DMS79 (cell line): Measurements from ENCODE around the gene CAPN2.

ENCODE experiments used
- DNase-seq: peaks from one replicate; lab custom pipeline; 2025; lab: John Stamatoyannopoulos, UW

The CAPN2 gene

GRCh38 chr1:223702735-223703667, 9.3 kb upstream of the CAPN2 start:
- no peak for DNase-seq

DNA sequence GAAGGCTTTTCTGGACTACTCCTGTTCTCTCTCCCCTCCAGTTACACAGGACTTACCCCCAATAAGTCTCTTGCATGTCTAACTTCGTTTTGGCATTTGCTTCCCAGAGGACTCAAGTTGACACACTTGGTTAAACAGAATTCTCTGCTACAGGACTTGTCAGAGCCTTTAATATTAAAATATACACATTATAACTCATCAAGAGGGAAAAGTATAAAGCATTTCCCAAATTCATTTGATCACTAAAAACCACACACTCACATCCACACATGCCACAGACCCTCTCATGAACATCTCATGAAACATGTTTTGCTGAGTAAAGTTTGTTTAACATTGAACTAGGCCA, 8.7 kb upstream of the CAPN2 start:
- no peak for DNase-seq

GRCh38 chr1:223704921-223705878, 7.1 kb upstream of the CAPN2 start:
- peak; percentile 34 for DNase-seq

- DNase-seq, result peak; percentile 73
These were observed 6.0 kb upstream of the CAPN2 start for GRCh38 chr1:223706077-223706973.

DNA sequence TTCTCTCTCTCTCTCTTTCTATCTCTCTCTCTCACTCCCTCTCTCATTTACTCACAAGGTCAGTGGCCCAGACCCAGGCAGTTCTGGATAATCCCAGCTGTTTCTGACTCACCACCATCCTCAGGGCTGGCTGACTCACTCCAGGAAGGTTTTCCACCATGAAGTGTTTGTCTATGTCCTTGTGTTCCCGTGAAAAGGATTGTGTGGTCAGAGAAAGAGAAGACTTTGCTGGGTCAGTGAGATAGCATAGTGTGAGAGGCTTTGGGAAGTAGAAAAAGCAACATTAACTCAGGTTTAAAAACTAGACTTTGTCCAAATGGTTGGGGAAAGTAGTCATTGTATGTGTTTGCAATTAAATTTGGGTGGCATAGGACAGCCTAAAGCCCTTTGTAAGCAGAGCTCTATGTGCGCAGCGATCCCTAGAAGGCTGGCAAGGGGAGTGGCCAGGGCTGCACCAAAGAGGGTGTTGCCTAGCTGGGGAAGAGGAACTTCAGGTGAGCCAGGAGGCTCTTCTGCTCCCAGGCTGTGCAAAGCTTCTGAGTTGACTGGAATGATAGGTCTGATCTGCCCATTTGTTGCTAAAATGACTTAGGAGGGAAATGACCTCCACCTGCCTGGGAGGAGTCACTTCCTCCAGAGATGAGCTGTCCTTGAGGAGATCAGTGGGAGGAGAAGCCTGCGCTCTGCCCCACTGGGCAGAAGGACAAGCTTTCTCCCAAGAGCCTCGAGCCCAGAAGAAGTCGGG, 4.9 kb upstream of the CAPN2 start:
- peak; percentile 92 for DNase-seq

- DNase-seq, result peak; percentile 73
These were observed 4.4 kb upstream of the CAPN2 start for GRCh38 chr1:223708001-223708359.

GRCh38 chr1:223708651-223709268, 3.6 kb upstream of the CAPN2 start:
- no peak for DNase-seq

DNA sequence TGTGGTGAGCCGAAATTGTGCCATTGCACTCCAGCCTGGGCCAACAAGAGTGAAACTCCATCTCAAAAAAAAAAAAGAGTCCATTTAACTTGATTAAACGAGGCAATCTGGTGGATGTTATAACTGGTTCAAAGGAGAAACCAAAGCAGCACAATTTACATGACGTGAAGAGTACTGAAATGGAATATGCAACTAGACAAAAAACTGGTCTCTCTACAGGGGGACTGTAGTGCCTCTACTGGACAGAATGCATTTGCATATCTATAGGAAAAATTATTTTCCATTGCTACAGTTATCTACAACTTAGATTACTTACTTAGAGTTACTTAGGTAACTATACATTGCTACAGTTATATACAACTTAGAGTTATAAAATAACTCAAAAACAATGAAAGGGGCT, 2.7 kb upstream of the CAPN2 start:
- no peak for DNase-seq

GRCh38 chr1:223710179-223711133, 1.9 kb upstream of the CAPN2 start:
- no peak for DNase-seq

GRCh38 chr1:223711173-223711572, 1.2 kb upstream of the CAPN2 start:
- no peak for DNase-seq

DNA sequence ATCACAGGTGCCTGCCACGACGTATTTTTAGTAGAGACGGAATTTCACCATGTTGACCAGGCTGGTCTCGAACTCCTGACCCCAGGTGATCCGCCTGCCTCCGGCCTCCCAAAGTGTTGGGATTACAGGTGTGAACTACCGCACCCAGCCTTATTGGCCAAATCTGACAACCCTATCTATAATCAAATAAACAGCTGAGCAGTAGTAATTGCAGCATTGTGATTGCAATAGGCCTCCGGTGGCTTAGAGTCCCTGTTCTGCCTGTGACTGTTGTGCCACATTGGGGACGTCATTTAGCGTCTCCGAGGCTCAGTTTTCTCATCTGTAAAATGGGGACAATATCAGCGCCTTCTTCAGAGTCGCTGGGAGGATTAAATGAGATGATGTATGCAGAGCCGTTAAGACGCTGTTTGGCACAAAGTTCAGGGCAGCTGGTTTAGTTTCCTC, 569 bp upstream of the CAPN2 start:
- no peak for DNase-seq

DNA sequence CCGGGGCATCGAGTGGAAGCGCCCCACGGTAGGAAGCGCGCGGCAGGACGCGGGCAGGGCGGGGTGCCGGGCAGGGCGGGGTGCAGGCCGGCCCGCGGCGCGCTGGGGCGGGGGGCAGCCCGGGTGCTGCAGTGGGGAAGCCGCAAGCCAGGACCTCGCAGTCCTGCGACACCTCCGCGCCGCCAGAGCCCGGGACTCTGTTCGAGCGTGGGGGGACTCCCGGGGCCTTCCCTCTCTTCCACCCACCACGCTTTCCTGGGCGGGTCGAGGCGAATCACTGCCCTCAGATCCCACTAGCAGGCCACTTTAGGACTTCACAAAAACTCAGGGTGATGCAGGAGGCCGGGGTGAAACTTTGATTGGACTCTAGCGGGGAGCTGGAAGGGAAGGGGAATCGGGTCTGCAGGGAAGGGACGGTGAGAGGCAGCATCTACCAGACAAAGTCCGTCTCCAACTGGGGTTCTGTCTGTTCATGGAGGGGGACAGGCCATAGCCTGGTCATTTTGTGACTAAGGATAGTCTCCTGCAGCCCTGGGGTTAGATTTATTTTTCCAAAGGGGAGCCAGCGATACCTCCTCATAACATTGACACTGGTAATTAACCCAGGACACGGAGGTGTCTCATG, 623 bp downstream of the CAPN2 start:
- no peak for DNase-seq

DNA sequence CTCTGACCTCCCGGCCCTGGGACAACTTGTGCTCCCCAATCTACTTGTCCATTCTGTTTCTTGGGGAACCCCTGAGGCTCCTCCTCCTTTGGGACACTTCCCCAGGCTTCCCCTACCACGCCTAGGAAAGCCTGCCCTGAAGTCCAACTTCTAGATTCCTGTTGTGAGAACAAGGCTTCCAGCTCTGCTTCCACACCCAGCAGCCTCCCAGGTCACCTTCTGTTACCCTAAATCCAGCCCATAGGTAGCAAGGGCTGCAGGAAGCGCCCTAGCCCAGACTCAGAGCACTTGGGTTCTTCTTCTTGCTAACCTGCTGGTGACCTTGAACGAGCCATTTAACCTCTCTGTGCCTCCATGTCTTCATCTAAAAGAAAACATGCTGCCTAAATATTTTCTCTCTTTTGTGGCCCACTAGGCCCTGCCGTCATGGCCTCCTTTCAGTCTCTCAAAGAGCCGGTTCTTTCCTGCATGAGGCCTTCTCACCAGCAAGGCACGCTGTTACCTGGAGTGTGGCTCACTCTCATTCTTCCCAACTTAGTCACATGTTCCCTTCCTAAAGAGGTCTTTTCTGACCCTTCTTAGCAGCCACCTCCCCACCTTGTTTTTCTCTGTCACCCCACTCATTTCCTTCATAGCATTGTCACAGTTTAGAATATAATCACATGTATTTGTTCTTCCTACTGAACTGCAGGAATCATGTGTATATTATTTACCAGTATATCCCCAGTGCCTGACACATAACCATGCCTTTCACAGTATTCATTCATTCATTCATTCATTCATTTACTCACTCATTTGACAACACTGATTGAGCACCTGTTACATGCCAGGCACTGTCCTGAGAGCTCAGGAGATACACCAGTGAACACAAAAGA, 1.4 kb downstream of the CAPN2 start:
- DNase-seq, result no peak

- DNase-seq, result no peak
These were observed 2.0 kb downstream of the CAPN2 start for GRCh38 chr1:223714421-223714724.

DNA sequence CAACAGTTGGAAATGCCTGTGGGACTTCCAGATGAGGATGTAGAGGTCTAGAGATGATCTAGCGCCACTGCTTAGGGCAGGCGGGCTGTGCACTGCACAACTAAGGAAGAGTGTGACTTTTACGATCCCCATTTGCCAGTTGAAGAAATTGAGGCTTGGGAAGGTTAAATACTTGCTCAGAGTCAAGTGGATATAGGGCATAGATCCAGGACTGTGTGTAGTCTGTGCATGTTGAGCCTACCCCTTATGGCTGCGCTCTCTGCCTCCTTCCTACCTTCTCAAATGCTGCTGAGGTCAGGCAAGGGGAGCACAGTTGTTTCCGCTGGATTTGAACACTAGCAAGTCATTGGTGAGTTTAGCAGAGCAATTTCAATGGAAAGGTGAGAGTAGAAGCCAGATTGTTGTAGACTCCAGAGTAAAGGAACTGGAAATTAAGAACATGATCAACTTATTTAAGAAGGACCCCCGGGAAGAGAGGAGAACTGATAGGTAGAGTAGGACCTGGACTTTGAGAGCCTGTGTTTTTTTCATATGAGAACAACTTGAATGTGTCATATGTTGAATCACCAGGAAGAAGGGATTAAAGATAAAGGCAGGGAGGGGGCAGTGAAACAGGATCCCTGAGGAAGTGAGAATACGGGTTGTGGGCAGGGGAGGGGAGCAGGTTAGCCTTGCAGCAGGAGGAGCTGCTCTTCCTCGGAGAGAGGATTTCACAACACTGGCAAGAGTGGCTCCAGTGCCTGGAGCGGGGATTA, 2.7 kb downstream of the CAPN2 start:
- DNase-seq, result no peak

- DNase-seq, result no peak
These were observed 3.3 kb downstream of the CAPN2 start for GRCh38 chr1:223715604-223716172.

DNA sequence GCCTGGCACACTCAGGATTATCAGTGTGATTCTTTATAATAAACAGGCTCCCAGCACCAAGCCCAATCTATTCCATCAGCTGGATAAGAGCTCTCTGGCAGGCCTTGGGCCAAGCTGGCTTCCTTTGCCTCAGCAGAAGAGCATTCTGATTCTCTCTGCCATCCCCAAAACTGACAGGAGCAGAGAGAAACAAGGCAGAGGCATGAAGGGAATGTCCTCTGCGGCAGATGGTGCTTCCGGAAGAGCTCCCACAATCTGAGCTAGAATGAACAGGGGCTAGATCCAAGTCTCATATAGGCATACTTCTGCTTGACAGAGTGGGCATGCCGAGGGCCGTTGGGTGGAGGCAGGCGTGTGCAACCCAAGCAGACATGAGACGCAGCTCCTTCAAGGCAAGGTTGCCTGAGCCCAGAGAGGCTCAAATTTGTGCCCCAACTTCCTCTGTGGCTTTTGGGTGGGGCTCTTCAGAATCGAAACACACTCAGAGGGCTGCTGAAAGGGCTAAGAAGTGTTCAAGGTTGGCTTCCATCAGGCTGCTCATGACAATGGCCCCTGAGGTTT, 4.0 kb downstream of the CAPN2 start:
- DNase-seq, result peak; percentile 25
